Endodermal cell (in vitro differentiated cells): ENCODE results near the gene MUC12. TPM values are rescaled to one million over a fixed set of nuclear protein-coding genes. Genes with fewer than 3 reads are reported as not detected.

Experiments used
- DNase-seq: peaks from one replicate; pipeline ENCODE4 v3.0.0-alpha.2; 2017
- H3K27ac ChIP-seq: 2 replicates; pipeline ENCODE4 v1.5.1; 2013; ENCODE audit warnings: mild to moderate bottlenecking, low read depth, low read length, moderate library complexity
- H3K27me3 ChIP-seq: 2 replicates; pipeline ENCODE4 v1.6.1; 2013; ENCODE audit warnings: mild to moderate bottlenecking, low read length, moderate library complexity; ENCODE audit not compliant: insufficient read depth, control insufficient read depth, poor library complexity, severe bottlenecking
- H3K36me3 ChIP-seq: 2 replicates; pipeline ENCODE4 v1.7.0; 2013; ENCODE audit warnings: mild to moderate bottlenecking, low read length, moderate library complexity; ENCODE audit not compliant: control insufficient read depth, insufficient read depth
- H3K4me1 ChIP-seq: one replicate; pipeline ENCODE4 v1.7.0; 2013; ENCODE audit warnings: low read length; ENCODE audit not compliant: control insufficient read depth, insufficient read depth
- H3K4me3 ChIP-seq: 2 replicates; pipeline ENCODE4 v1.5.1; 2013; ENCODE audit warnings: mild to moderate bottlenecking, low read length, moderate library complexity
- H3K9ac ChIP-seq: 2 replicates; pipeline ENCODE4 v1.6.1; 2013; ENCODE audit warnings: mild to moderate bottlenecking, low read length, moderate library complexity; ENCODE audit not compliant: poor library complexity, severe bottlenecking; ENCODE audit errors: extremely low read depth
- H3K9me3 ChIP-seq: 2 replicates; pipeline ENCODE4 v1.6.1; 2013; ENCODE audit warnings: mild to moderate bottlenecking, low read length, moderate library complexity; ENCODE audit not compliant: control insufficient read depth
- H3K27ac Mint-ChIP-seq: 2 replicates; pipeline ENCODE4 v1.8.0; 2020; ENCODE audit warnings: mixed read lengths
- H3K27me3 Mint-ChIP-seq: 2 replicates; pipeline ENCODE4 v1.8.0; 2021; ENCODE audit warnings: mild to moderate bottlenecking, mixed read lengths; ENCODE audit not compliant: insufficient read depth
- H3K36me3 Mint-ChIP-seq: 2 replicates; pipeline ENCODE4 v1.8.0; 2020; ENCODE audit warnings: low read depth, mixed read lengths
- H3K4me1 Mint-ChIP-seq: 2 replicates; pipeline ENCODE4 v1.8.0; 2020; ENCODE audit warnings: mixed read lengths
- H3K4me3 Mint-ChIP-seq: 2 replicates; pipeline ENCODE4 v1.8.0; 2020; ENCODE audit warnings: mild to moderate bottlenecking, moderate library complexity, mixed read lengths
- H3K9me3 Mint-ChIP-seq: 2 replicates; pipeline ENCODE4 v1.8.0; 2020; ENCODE audit warnings: mild to moderate bottlenecking, mixed read lengths
- WGBS, 2 experiments: methylation state at CpG; one replicate each; pipeline versions ENCODE4 v1.1.5 to v1.1.7; 2013; ENCODE audit warnings: missing lambda C conversion rate in 2 of 2, mixed read lengths in 1 of 2; ENCODE audit not compliant: insufficient coverage in 1 of 2, insufficient read length in 1 of 2; 5-methylcytosine and 5-hydroxymethylcytosine counted together
- total RNA-seq, 2 donors: library from RNA; stranded (reverse); fragmentation: NEBNext Ultra II Directional in 1 of 2; extraction: Animal tissue kit (Norgen Biotek cat#: 25700) in 1 of 2; gene quantifications; 2 replicates in 1 of 2; 3 replicates in 1 of 2; pipeline ENCODE4 v1.2.1, GENCODE V29; 2021
- TF ChIP-seq, protein P1 (sequence below): fragments of 200-600 bp; sonication (generic); conservative IDR thresholded peaks from 2 replicates; pipeline ENCODE4 v1.5.0; 2021; ENCODE audit warnings: antibody characterized with exemption, mild to moderate bottlenecking

MUC12 gene
- total RNA-seq, 2 donors from 2014 or later, result 2.9 to 3.3 TPM

DNA sequence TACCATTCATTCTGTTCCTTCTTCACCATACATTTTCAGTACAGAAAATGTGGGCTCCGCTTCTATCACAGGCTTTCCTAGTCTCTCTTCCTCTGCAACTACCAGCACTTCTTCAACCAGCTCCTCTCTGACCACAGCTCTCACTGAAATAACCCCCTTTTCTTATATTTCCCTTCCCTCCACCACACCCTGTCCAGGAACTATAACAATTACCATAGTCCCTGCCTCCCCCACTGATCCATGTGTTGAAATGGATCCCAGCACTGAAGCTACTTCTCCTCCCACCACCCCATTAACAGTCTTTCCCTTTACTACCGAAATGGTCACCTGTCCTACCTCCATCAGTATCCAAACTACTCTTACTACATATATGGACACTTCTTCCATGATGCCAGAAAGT lies 9.5 kb upstream of the MUC12 start:
- H3K4me1 Mint-ChIP-seq, result no peaks in the 10 kb centered on the region
- Histone ChIP-seq H3K9ac (no peak overlapping the region), H3K9me3 (no peaks in the 10 kb centered on the region), H3K27me3 (peaks cover 36% of the 10 kb centered on the region), H3K36me3 (no peaks in the 10 kb centered on the region), H3K27ac (no peak overlapping the region), H3K4me1 (no peaks in the 10 kb centered on the region), H3K4me3 (no peak overlapping the region)
- H3K4me3 Mint-ChIP-seq, result no peak overlapping the region
- WGBS, 2 experiments, result 65 to 66% methylated on average over 2 of the region's 2 CpGs
- H3K27me3 Mint-ChIP-seq, result peaks cover 10% of the 10 kb centered on the region
- H3K27ac Mint-ChIP-seq, result no peak overlapping the region
- no peak for DNase-seq
- H3K9me3 Mint-ChIP-seq, result no peaks in the 10 kb centered on the region
- H3K36me3 Mint-ChIP-seq, result no peaks in the 10 kb centered on the region
- TF ChIP-seq, protein P1, sequence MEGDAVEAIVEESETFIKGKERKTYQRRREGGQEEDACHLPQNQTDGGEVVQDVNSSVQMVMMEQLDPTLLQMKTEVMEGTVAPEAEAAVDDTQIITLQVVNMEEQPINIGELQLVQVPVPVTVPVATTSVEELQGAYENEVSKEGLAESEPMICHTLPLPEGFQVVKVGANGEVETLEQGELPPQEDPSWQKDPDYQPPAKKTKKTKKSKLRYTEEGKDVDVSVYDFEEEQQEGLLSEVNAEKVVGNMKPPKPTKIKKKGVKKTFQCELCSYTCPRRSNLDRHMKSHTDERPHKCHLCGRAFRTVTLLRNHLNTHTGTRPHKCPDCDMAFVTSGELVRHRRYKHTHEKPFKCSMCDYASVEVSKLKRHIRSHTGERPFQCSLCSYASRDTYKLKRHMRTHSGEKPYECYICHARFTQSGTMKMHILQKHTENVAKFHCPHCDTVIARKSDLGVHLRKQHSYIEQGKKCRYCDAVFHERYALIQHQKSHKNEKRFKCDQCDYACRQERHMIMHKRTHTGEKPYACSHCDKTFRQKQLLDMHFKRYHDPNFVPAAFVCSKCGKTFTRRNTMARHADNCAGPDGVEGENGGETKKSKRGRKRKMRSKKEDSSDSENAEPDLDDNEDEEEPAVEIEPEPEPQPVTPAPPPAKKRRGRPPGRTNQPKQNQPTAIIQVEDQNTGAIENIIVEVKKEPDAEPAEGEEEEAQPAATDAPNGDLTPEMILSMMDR, result no peak

DNA sequence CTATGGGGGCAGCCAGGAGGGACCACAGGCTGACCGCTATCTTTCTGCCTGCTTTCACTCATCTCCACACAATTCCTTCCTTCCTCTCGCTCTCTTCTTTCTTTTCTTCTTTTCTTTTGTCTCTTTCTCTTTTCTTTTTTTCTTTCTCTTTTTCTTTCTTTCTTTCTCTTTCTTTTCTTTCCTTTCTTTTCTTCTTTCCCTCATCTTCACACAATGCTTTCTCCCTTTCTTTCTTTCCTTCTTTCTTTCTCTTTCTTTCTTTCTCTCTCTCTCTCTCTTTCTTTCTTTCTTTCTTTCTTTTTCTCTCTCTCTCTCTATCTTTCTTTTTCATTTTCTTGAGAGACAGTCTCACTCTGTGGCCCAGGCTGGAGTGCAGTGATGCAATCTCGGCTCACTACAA lies 6.8 kb upstream of the MUC12 start:
- Mint-ChIP-seq H3K36me3 (no peaks in the 10 kb centered on the region), H3K9me3 (no peaks in the 10 kb centered on the region), H3K4me3 (no peak overlapping the region), H3K27me3 (peaks cover 30% of the 10 kb centered on the region), H3K27ac (no peak overlapping the region), H3K4me1 (peaks cover 18% of the 10 kb centered on the region)
- no peak for DNase-seq
- TF ChIP-seq, protein P1, result no peak
- Histone ChIP-seq H3K36me3 (no peaks in the 10 kb centered on the region), H3K4me3 (no peak overlapping the region), H3K27ac (no peak overlapping the region), H3K4me1 (peaks cover 9% of the 10 kb centered on the region), H3K9ac (no peak overlapping the region), H3K9me3 (no peaks in the 10 kb centered on the region), H3K27me3 (peaks cover 58% of the 10 kb centered on the region)
- 89 to 94% methylated on average over 3 of the region's 3 CpGs for WGBS, 2 experiments

DNA sequence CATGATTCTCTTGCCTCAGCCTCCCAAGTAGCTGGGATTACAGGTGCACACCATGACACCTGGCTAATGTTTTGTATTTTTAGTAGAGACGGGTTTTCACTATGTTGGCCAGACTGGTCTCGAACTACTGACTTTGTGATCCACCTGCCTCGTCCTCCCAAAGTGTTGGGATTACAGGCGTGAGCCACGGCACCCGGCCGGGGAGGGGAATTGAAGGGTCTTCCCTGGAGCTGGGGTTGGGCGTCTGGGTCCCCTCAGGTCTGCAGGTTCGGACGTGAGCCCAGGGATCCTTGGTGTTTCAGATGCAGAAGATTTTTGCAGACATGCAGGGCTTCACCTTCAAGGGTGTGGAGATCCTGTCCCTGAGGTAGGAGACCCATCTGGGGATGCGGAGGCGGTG lies 6.0 kb upstream of the MUC12 start:
- no peaks in the 10 kb centered on the region for H3K36me3 ChIP-seq
- peaks cover 35% of the 10 kb centered on the region for H3K27me3 Mint-ChIP-seq
- no peaks in the 10 kb centered on the region for H3K36me3 Mint-ChIP-seq
- H3K4me3 Mint-ChIP-seq, result no peak overlapping the region
- H3K9me3 ChIP-seq, result no peaks in the 10 kb centered on the region
- no peak overlapping the region for H3K27ac Mint-ChIP-seq
- DNase-seq, result no peak
- H3K4me1 ChIP-seq, result peaks cover 9% of the 10 kb centered on the region
- peaks cover 24% of the 10 kb centered on the region for H3K4me1 Mint-ChIP-seq
- no peak overlapping the region for H3K4me3 ChIP-seq
- H3K27me3 ChIP-seq, result peaks cover 66% of the 10 kb centered on the region
- H3K27ac ChIP-seq, result no peak overlapping the region
- no peaks in the 10 kb centered on the region for H3K9me3 Mint-ChIP-seq
- no peak overlapping the region for H3K9ac ChIP-seq
- TF ChIP-seq, protein P1, result no peak
- 74 to 86% methylated on average over 10 to 12 of the region's 12 CpGs for WGBS, 2 experiments
